Chondrocyte (in vitro differentiated cells): ENCODE measurements around the gene KIF5B. TPM values are rescaled to one million over a fixed set of nuclear protein-coding genes. Genes with fewer than 3 reads are reported as not detected.
A peak's percentile ranks its signal among the peaks of the same experiment; 100 is the strongest.

Source experiments
- DNase-seq: peaks from one replicate; pipeline ENCODE4 v3.0.0; 2021; ENCODE audit warnings: mixed read lengths, low spot score
- H3K27ac Mint-ChIP-seq: one replicate; pipeline ENCODE4 v1.8.0; 2021; ENCODE audit warnings: mild to moderate bottlenecking, moderate library complexity, mixed read lengths; ENCODE audit not compliant: unreplicated experiment
- H3K27me3 Mint-ChIP-seq: 2 replicates; pipeline ENCODE4 v1.8.0; 2021; ENCODE audit warnings: low read depth, mixed read lengths
- H3K36me3 Mint-ChIP-seq: 2 replicates; pipeline ENCODE4 v1.8.0; 2021; ENCODE audit warnings: low read depth, mixed read lengths
- H3K4me1 Mint-ChIP-seq: 2 replicates; pipeline ENCODE4 v1.8.0; 2021; ENCODE audit warnings: low read depth, mild to moderate bottlenecking, mixed read lengths
- H3K4me3 Mint-ChIP-seq: one replicate; pipeline ENCODE4 v1.8.0; 2021; ENCODE audit warnings: mild to moderate bottlenecking, moderate library complexity, mixed read lengths; ENCODE audit not compliant: unreplicated experiment
- H3K9me3 Mint-ChIP-seq: 2 replicates; pipeline ENCODE4 v1.8.0; 2021; ENCODE audit warnings: low read depth, mixed read lengths
- total RNA-seq: library from RNA; stranded (reverse); gene quantifications from 3 replicates; pipeline ENCODE4 v1.2.1, GENCODE V29; 2021
- TF ChIP-seq, protein P1 (sequence below): fragments of 200-600 bp; sonication (generic); IDR thresholded peaks from 2 replicates; pipeline ENCODE4 v1.5.0; 2021; ENCODE audit warnings: antibody characterized with exemption, mild to moderate bottlenecking, moderate library complexity

The KIF5B gene
- total RNA-seq, 1 donor from 2014 or later: 147 TPM

DNA sequence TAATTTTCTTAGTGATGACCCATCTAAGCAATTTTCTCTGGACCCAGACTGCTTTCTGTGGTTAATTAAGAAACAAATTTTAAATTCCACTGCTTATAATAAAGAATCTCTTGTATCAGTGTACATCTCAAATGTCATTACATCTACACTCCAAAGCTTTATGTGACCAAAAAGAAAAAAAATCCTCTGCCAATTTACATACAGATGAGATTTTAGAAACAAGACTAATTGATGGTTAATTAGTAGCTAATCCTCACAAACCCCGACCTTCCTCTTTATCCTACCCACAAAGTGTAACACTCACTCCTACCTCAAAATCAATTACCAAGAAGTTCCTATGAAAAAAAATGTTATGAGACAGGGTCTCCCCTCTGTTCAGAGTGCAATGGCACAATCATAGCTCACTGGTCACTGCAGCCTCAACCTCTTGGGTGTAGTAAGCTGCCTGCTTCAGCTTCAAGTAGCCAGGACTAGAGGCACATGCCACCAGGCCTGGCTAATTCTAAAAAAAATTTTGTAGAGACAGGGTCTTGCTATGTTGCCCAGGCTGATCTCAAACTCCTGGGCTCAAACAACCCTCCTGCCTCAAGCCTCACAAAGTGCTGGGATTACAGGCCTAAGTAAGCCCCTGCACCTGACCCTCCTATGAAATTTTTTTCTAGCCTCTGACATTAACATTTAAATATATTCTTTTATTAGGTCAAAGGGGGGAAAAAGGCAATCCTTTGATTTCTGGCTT, 14.8 kb downstream of the KIF5B start:
- Mint-ChIP-seq H3K9me3 (no peaks in the 10 kb centered on the region), H3K36me3 (peaks cover 26% of the 10 kb centered on the region), H3K27me3 (no peaks in the 10 kb centered on the region), H3K4me3 (no peak overlapping the region), H3K27ac (peak overlapping the region; percentile 85), H3K4me1 (peaks cover 55% of the 10 kb centered on the region)
- TF ChIP-seq, protein P1, sequence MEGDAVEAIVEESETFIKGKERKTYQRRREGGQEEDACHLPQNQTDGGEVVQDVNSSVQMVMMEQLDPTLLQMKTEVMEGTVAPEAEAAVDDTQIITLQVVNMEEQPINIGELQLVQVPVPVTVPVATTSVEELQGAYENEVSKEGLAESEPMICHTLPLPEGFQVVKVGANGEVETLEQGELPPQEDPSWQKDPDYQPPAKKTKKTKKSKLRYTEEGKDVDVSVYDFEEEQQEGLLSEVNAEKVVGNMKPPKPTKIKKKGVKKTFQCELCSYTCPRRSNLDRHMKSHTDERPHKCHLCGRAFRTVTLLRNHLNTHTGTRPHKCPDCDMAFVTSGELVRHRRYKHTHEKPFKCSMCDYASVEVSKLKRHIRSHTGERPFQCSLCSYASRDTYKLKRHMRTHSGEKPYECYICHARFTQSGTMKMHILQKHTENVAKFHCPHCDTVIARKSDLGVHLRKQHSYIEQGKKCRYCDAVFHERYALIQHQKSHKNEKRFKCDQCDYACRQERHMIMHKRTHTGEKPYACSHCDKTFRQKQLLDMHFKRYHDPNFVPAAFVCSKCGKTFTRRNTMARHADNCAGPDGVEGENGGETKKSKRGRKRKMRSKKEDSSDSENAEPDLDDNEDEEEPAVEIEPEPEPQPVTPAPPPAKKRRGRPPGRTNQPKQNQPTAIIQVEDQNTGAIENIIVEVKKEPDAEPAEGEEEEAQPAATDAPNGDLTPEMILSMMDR: no peak
- DNase-seq: no peak

DNA sequence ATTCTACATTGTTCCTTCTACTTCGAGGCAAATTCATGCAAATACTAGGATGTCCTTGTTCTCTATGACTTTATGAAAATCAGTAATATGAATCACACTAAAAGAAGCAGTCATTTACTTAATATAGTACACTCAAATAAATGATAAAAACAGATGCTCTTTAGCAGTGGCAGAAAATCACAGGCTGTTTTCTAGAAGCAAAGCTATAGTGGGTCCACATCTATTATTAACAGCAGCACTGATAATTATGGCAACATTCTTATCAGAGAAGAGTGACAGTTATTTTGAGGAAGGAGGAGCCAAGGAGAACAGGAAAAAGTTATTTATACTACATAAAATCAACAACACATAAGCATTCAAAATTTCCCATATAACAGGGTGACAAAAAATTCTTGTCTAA, 16.5 kb downstream of the KIF5B start:
- H3K27me3 Mint-ChIP-seq: no peaks in the 10 kb centered on the region
- peaks cover 27% of the 10 kb centered on the region for H3K36me3 Mint-ChIP-seq
- H3K9me3 Mint-ChIP-seq: no peaks in the 10 kb centered on the region
- no peak for DNase-seq
- H3K4me1 Mint-ChIP-seq: peaks cover 46% of the 10 kb centered on the region
- TF ChIP-seq, protein P1: no peak
- H3K27ac Mint-ChIP-seq: peak overlapping the region; percentile 1
- no peak overlapping the region for H3K4me3 Mint-ChIP-seq

DNA sequence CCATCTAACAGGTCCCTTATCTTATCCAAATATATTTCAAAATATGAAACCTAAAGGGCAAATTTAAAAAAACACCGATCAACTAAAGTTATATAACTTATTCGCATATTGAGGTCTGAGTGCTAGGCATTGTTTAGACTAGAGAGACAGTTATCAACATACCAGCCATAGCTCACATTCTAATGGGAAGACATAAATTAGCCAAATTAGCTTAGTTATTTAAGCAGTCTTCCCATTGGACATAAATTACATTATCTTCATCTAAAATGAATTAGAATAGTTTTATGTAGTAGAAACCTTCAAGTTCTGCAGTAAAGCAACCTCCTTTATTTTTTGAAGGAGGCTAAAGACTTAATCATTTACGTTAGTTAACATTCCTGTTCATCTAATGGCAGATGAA, 17.4 kb downstream of the KIF5B start:
- Mint-ChIP-seq H3K4me3 (no peak overlapping the region), H3K27ac (no peak overlapping the region), H3K36me3 (peaks cover 31% of the 10 kb centered on the region), H3K9me3 (no peaks in the 10 kb centered on the region), H3K4me1 (peaks cover 43% of the 10 kb centered on the region), H3K27me3 (no peaks in the 10 kb centered on the region)
- TF ChIP-seq, protein P1: no peak
- no peak for DNase-seq

DNA sequence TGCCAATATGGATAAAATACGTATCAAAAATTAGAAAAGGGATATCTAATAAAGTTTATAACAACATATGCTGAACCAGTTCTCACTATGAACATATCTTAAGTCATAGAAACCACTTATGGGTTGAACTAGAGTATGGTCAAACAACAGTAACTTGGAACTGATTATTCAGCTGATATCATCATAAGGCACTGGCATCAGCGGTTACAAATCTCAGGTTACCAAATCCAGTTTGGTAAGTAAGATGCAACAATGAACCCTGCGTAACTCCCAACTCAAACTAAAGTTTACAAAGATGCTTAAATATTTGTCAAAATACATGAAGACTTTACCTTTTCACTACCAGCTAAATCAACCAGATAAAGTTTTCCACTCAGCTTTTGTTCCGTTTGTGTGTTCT, 19.3 kb downstream of the KIF5B start:
- TF ChIP-seq, protein P1: no peak
- Mint-ChIP-seq H3K27ac (peak overlapping the region; percentile 32), H3K4me3 (no peak overlapping the region), H3K9me3 (no peaks in the 10 kb centered on the region), H3K36me3 (peaks cover 39% of the 10 kb centered on the region), H3K27me3 (no peaks in the 10 kb centered on the region), H3K4me1 (peaks cover 27% of the 10 kb centered on the region)
- no peak for DNase-seq

DNA sequence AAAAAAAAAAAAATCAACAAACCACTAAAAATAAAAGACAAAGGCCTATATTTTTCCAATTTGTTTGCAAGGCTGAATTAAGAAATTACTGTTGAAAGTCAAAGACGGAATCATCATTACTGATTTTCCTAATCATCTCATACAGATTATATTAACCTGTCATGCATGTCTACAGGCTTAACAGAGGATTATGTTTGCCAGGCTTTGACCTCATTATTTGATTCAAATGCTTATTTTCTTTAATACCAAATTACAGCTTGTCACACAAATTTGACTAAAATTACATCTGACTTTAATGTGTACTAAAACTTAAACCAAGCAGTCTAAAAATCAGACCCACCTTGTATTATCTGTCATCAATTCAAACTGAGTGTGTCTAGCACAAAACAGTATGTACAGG, 21.2 kb downstream of the KIF5B start:
- Mint-ChIP-seq H3K27me3 (no peaks in the 10 kb centered on the region), H3K9me3 (no peaks in the 10 kb centered on the region), H3K4me3 (no peak overlapping the region), H3K36me3 (peaks cover 46% of the 10 kb centered on the region), H3K4me1 (peaks cover 16% of the 10 kb centered on the region), H3K27ac (no peak overlapping the region)
- TF ChIP-seq, protein P1: no peak
- no peak for DNase-seq
